IPS-15b (cell line): Measurements from ENCODE around the gene PLXNA1.

Source experiments
- H3K27me3 ChIP-seq: one replicate; pipeline ENCODE4 v1.6.1; 2013; ENCODE audit warnings: low read length; ENCODE audit not compliant: control insufficient read depth, insufficient read depth
- H3K36me3 ChIP-seq: one replicate; pipeline ENCODE4 v1.6.1; 2013; ENCODE audit warnings: low read length; ENCODE audit not compliant: control insufficient read depth, insufficient read depth
- H3K4me1 ChIP-seq: one replicate; pipeline ENCODE4 v1.6.1; 2013; ENCODE audit warnings: mild to moderate bottlenecking, low read length; ENCODE audit not compliant: control insufficient read depth, insufficient read depth
- H3K4me3 ChIP-seq: one replicate; pipeline ENCODE4 v1.5.1; 2013; ENCODE audit warnings: low read depth, low read length
- H3K9ac ChIP-seq: one replicate; pipeline ENCODE4 v1.6.1; 2013; ENCODE audit warnings: low read depth, mild to moderate bottlenecking, low read length
- H3K9me3 ChIP-seq: one replicate; pipeline ENCODE4 v1.6.1; 2013; ENCODE audit warnings: mild to moderate bottlenecking, low read length; ENCODE audit not compliant: control insufficient read depth, insufficient read depth

Gene PLXNA1

DNA sequence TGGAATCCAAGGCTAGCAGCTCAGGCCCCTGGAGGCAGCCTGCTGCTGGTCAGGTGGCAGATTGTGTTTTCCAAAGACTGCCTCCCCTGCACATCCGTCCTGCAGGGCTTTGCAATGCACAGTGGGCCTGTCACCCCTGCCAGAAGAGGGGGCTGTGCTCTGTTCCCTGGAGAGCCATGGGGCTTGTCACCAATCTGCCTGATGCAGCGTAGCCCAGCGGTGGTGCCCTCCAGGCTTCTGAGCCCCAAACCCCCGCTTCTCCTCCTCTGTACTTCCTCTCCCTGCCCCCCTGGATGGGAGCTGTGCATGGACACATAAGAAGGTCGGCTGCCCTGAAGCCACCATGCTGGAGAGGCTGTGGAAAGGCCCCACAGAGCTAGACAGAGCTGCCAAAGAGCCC is 10.0 kb upstream of the PLXNA1 start:
- H3K9me3 ChIP-seq, result no peaks in the 10 kb centered on the region
- H3K36me3 ChIP-seq, result peaks cover 3% of the 10 kb centered on the region
- H3K9ac ChIP-seq, result no peak overlapping the region
- no peaks in the 10 kb centered on the region for H3K4me1 ChIP-seq
- H3K4me3 ChIP-seq, result no peak overlapping the region
- no peaks in the 10 kb centered on the region for H3K27me3 ChIP-seq

DNA sequence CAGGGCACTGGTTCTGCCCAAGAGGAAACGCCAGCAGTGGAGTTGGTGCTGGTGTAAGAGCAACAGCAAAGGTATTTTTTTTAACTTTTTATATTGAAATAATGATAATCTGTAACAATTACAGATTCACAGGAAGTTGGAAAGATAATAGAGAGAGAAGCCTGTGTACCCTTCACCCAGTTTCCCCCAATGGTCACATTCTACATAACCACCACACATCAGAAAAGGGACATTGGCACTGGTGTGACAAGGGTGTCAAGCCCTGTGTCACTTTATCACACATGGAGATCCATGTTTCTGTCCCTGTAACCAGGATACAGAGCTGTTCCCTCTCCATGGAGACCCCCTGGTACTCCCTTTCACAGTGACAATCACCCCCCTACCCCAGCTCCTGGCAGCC is 9.1 kb upstream of the PLXNA1 start:
- no peaks in the 10 kb centered on the region for H3K9me3 ChIP-seq
- H3K4me1 ChIP-seq, result no peaks in the 10 kb centered on the region
- no peak overlapping the region for H3K9ac ChIP-seq
- H3K36me3 ChIP-seq, result no peaks in the 10 kb centered on the region
- no peaks in the 10 kb centered on the region for H3K27me3 ChIP-seq
- no peak overlapping the region for H3K4me3 ChIP-seq

DNA sequence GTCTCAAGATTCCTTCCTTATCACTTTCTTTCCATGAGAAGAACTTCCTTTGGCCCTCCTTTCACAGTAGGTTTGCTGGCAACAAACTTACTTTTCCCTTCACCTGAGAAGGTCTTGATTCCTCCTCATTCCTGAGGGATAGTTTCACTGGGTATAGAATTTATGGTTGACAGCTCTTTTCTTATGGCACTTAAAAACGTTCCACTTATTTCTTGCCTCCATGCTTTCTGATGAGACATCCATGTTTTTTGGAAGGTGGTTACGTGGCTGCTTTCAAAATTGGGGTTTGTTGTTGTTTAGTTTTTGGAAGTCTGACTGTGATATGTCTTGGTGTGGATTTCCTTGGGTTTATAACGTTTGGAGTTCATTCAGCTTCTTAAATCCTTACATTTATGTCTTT is 8.2 kb upstream of the PLXNA1 start:
- no peak overlapping the region for H3K9ac ChIP-seq
- H3K4me3 ChIP-seq, result no peak overlapping the region
- no peaks in the 10 kb centered on the region for H3K9me3 ChIP-seq
- no peaks in the 10 kb centered on the region for H3K27me3 ChIP-seq
- no peaks in the 10 kb centered on the region for H3K4me1 ChIP-seq
- no peaks in the 10 kb centered on the region for H3K36me3 ChIP-seq

- Histone ChIP-seq H3K27me3 (peaks cover 7% of the 10 kb centered on the region), H3K9ac (no peak overlapping the region)
Measured at GRCh38 chr3:126976906-126977305, 6.0 kb upstream of the PLXNA1 start.

GRCh38 chr3:126977821-126978220 is 5.1 kb upstream of the PLXNA1 start:
- H3K9ac ChIP-seq, result no peak overlapping the region
- H3K4me1 ChIP-seq, result peaks cover 4% of the 10 kb centered on the region
- H3K36me3 ChIP-seq, result no peaks in the 10 kb centered on the region
- H3K4me3 ChIP-seq, result no peak overlapping the region
- H3K9me3 ChIP-seq, result no peaks in the 10 kb centered on the region
- peaks cover 9% of the 10 kb centered on the region for H3K27me3 ChIP-seq

More at GRCh38 chr3:126976906-126977305, 6.0 kb upstream of the PLXNA1 start:
- H3K4me1 ChIP-seq, result peaks cover 2% of the 10 kb centered on the region
- H3K36me3 ChIP-seq, result no peaks in the 10 kb centered on the region
- no peak overlapping the region for H3K4me3 ChIP-seq
- no peaks in the 10 kb centered on the region for H3K9me3 ChIP-seq

DNA sequence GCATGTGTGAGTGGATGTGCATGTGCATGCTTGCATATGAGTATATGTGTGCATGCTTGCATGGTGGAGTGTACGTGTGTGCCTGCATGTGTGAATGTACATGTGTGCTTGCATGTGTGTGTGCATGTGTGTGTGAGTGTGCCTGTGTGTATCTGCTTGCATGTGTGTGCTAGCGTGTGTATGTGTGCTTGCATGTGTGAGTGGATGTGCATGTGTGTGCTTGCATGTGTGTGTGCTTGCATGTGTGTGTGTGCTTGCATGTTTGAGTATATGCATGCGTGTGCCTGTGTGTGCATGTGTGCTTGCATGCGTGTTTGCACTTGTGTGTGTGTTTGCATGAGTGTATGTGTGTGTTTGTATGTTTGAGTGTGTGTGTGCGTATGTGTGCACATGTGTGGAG is 4.6 kb upstream of the PLXNA1 start:
- H3K36me3 ChIP-seq, result no peaks in the 10 kb centered on the region
- peaks cover 4% of the 10 kb centered on the region for H3K4me1 ChIP-seq
- no peak overlapping the region for H3K9ac ChIP-seq
- no peaks in the 10 kb centered on the region for H3K9me3 ChIP-seq
- H3K27me3 ChIP-seq, result peaks cover 9% of the 10 kb centered on the region
- H3K4me3 ChIP-seq, result no peak overlapping the region

GRCh38 chr3:126979046-126979628 is 3.8 kb upstream of the PLXNA1 start:
- no peak overlapping the region for H3K9ac ChIP-seq
- no peaks in the 10 kb centered on the region for H3K36me3 ChIP-seq
- no peak overlapping the region for H3K4me3 ChIP-seq
- H3K27me3 ChIP-seq, result peaks cover 9% of the 10 kb centered on the region
- peaks cover 4% of the 10 kb centered on the region for H3K4me1 ChIP-seq
- no peaks in the 10 kb centered on the region for H3K9me3 ChIP-seq

DNA sequence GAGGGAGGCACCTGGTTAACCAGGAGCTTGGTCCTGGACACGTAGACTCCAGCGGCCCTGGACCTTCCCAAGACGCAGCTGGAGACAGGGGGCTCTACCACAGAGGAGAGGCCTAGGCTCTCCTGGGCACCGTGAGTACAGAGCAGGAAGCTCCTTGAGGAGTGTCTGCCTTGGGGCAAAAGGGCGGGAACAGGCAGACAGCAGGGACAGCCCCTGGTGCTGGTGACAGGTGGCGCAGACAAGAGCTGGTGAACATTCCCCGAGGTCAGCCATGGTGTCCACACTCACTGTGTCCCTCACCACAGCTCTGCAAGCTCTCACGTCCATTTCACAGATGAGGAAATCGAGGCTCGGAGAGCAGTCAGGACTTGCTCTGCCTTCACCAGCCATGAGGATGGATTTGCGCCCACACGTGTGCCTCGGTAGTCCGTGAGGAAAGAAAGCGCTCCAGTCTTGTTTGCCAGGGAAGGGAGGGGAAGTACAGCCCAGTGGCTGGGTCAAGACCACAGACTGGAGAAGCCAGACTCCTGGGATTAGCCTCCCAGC is 2.6 kb upstream of the PLXNA1 start:
- Histone ChIP-seq H3K4me1 (peaks cover 4% of the 10 kb centered on the region), H3K4me3 (no peak overlapping the region), H3K9me3 (no peaks in the 10 kb centered on the region), H3K36me3 (no peaks in the 10 kb centered on the region), H3K9ac (no peak overlapping the region), H3K27me3 (peaks cover 9% of the 10 kb centered on the region)

DNA sequence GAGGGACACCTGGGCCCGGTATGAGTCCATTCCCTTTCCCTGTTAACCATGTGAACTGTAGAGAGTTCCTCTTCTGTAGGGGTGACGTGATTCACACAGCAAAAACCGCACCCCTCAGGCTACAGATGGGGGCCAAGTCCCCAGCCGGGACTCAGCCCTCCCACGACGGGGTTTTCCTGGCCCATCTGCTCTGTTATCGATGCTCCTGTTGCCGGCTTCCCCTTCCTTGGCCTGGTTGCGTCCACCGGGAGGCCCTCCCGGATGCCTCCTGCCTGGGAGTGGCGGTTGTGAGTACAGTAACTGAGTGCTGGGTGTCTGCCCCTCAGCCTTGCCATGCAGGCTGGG is 817 bp upstream of the PLXNA1 start:
- Histone ChIP-seq H3K9ac (peak overlapping the region; percentile 60), H3K4me3 (peak overlapping the region; percentile 60), H3K27me3 (peaks cover 9% of the 10 kb centered on the region), H3K4me1 (peaks cover 4% of the 10 kb centered on the region), H3K9me3 (no peaks in the 10 kb centered on the region), H3K36me3 (no peaks in the 10 kb centered on the region)

GRCh38 chr3:126983276-126983652 is 349 bp downstream of the PLXNA1 start:
- Histone ChIP-seq H3K9ac (no peak overlapping the region), H3K36me3 (no peaks in the 10 kb centered on the region), H3K9me3 (no peaks in the 10 kb centered on the region), H3K27me3 (peaks cover 9% of the 10 kb centered on the region), H3K4me1 (peaks cover 4% of the 10 kb centered on the region), H3K4me3 (no peak overlapping the region)

DNA sequence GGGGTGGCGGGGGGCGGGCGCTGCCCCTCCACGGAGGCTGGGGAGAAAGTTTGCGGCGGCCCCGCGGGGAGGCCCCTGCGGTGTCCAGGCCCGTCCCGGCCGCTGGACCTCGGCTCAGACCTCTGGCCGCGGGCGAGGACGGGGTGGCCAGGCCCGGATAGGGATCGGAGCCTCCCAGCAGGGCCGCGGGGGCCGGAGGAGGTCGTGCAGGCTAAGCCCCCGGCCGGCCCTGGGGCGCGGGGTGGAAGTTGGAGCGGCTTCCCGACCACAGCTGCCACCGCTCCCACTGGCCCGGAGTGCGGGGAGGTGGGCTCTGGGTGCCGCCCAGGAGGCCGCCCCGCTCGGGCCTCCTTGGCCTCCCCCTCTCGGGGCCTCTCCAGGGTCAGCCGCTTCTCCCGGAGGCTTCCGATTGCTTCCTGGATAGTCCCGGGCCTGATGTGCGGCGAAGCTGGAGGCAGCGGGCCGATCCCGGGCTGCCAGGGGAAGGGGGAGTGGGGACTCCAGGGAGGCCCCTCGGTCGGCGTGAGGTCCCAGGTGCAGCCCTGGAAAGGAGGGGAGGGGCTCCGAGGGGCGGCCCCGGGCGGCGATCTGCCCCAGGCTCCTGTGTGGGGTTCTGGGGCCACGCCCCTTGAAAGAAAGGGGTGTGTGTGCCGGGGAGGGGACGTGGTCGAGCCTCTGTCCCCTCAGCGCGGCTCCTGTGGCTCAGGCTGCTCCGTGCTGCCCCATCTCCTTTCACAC is 907 bp downstream of the PLXNA1 start:
- H3K9me3 ChIP-seq, result no peaks in the 10 kb centered on the region
- peaks cover 5% of the 10 kb centered on the region for H3K36me3 ChIP-seq
- peak overlapping the region; percentile 24 for H3K9ac ChIP-seq
- H3K4me1 ChIP-seq, result peaks cover 4% of the 10 kb centered on the region
- peak overlapping the region; percentile 52 for H3K4me3 ChIP-seq
- H3K27me3 ChIP-seq, result peaks cover 9% of the 10 kb centered on the region
